Panc1 (cell line): Measurements from ENCODE around the gene MPIG6B. TPM values are rescaled to one million over a fixed set of nuclear protein-coding genes. Genes with fewer than 3 reads are reported as not detected.

Source experiments
- ATAC-seq: fragments of 200-7000 bp; cut with Tn5 transposase; 2 replicates; pipeline ENCODE4 v1.9.1; 2020; ENCODE audit warnings: mild to moderate bottlenecking, moderate library complexity
- BruUV-seq: library from RNA; stranded (reverse); fragments of 400-500 nt; replicated peaks from 2 replicates; lab custom pipeline; 2021; lab: Mats Ljungman, UMichigan
- CTCF ChIA-PET: fragments of 300-600 bp; sonication (Branson Sonifier 250); formaldehyde crosslinking; loops from one replicate; lab custom pipeline; 2022; ENCODE audit warnings: antibody characterized with exemption; lab: Charles Lee
- POLR2A ChIA-PET: fragments of 300-600 bp; sonication (Branson Sonifier 250); formaldehyde crosslinking; loops from one replicate; lab custom pipeline; 2022; ENCODE audit warnings: antibody characterized with exemption; lab: Charles Lee
- DNase-seq: peaks from one replicate; pipeline ENCODE4 v3.0.0-alpha.2; 2010; ENCODE audit warnings: low read depth, low spot score
- H3K27ac ChIP-seq: 2 replicates; pipeline ENCODE4 v1.5.1; 2011; ENCODE audit warnings: mild to moderate bottlenecking, low read length, inconsistent platforms
- H3K27me3 ChIP-seq: fragments of 200-500 bp; sonication (Bioruptor generic); 2 replicates; pipeline ENCODE4 v1.6.0; 2014; ENCODE audit warnings: low read length, inconsistent platforms; ENCODE audit not compliant: control insufficient read depth, insufficient read depth
- H3K36me3 ChIP-seq: fragments of 200-500 bp; sonication (Bioruptor generic); 2 replicates; pipeline ENCODE4 v1.5.1; 2014; ENCODE audit warnings: inconsistent platforms, mild to moderate bottlenecking, low read length, moderate library complexity; ENCODE audit not compliant: control insufficient read depth, insufficient read depth
- H3K4me1 ChIP-seq: 2 replicates; pipeline ENCODE4 v1.5.1; 2011; ENCODE audit warnings: inconsistent platforms, mild to moderate bottlenecking, low read length, moderate library complexity; ENCODE audit not compliant: control insufficient read depth, insufficient read depth
- H3K4me3 ChIP-seq, 2 experiments: 2 replicates each; pipeline ENCODE4 v1.5.1; 2011 to 2012; ENCODE audit warnings: low read depth in 2 of 2, low read length in 2 of 2, mild to moderate bottlenecking in 2 of 2, inconsistent platforms in 1 of 2, moderate library complexity in 1 of 2
- H3K9me3 ChIP-seq: fragments of 200-500 bp; sonication (Bioruptor generic); 2 replicates; pipeline ENCODE4 v1.5.1; 2014; ENCODE audit warnings: low read depth, mild to moderate bottlenecking, inconsistent platforms, low read length, moderate library complexity; ENCODE audit not compliant: control insufficient read depth, insufficient read depth
- POLR2AphosphoS5 ChIP-seq: IDR thresholded peaks from 2 replicates; pipeline ENCODE4 v1.6.1; 2012; ENCODE audit warnings: mild to moderate bottlenecking, low read depth, low read length, moderate library complexity
- SIN3A ChIP-seq: IDR thresholded peaks from 2 replicates; pipeline ENCODE4 v1.6.1; 2012; ENCODE audit warnings: low read depth, mild to moderate bottlenecking, low read length, moderate library complexity, borderline replicate concordance; ENCODE audit not compliant: insufficient read depth
- TCF7L2 ChIP-seq: IDR thresholded peaks from 2 replicates; pipeline ENCODE4 v1.6.1; 2011; ENCODE audit warnings: mild to moderate bottlenecking, low read depth, low read length, inconsistent platforms
- in situ Hi-C: cut with HindIII; loops from 2 replicates; pipeline ENCODE4 v1.10.0; 2016; ENCODE audit warnings: low sequenced_read_pairs, low pct_unique_long_range_greater_than_20kb
- intact Hi-C: fragments of 100-400 bp; cut with micrococcal nuclease; formaldehyde crosslinking; loops from one replicate; pipeline ENCODE4 v1.10.0; 2022; ENCODE audit not compliant: unreplicated experiment
- total RNA-seq: library from RNA; stranded (reverse); gene quantifications from one replicate; pipeline ENCODE4 v1.2.1, GENCODE V29; 2021; ENCODE audit not compliant: unreplicated experiment
- TF ChIP-seq, protein P1 (sequence below): fragments of 450-650 bp; IDR thresholded peaks from 2 replicates; pipeline ENCODE4 v1.5.1; 2017; ENCODE audit warnings: mild to moderate bottlenecking
- TF ChIP-seq, protein P2 (sequence below), 2 experiments: IDR thresholded peaks; 2 replicates each; pipeline ENCODE4 v1.6.1; 2011 to 2012; ENCODE audit warnings: low read depth in 2 of 2, control low read depth in 1 of 2, low read length in 1 of 2, mild to moderate bottlenecking in 1 of 2, moderate library complexity in 1 of 2; ENCODE audit not compliant: insufficient read depth in 1 of 2

Gene MPIG6B
- total RNA-seq, 1 experiment from 2014 or later = not detected

DNA sequence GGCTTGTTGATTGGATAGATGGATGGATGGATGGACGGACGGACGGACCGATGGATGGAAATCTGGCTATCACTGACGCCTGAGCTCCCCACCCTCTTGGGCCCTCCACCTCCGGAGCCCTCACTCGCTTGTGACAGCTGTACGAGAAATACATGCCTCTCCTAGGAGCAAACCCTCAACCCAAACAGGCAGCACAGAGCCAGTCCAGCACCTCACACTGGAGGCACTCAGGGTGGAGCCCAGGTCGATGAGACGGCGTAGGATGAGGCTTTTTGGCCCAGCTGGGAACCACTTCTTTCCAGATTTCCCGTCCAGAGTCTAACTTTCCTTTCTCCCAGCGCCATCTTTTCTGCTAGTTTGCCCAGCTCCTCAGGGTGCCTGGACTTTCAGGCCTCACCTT is 39.6 kb upstream of the MPIG6B start:
- H3K4me3 ChIP-seq = no peak overlapping the region
- H3K36me3 ChIP-seq = 0 out of 2 replicates have a peak, but pooled peaks cover 2% of the 10 kb centered on the region
- no TSS peak for BruUV-seq
- ChIA-PET POLR2A (no interaction called here), CTCF (no interaction called here)
- H3K27ac ChIP-seq = no peak overlapping the region
- H3K4me1 ChIP-seq = peaks cover 4% of the 10 kb centered on the region; the same call in 1 of the 2 replicates
- intact Hi-C loops = loop anchor here (5.0 kb wide), 2 partner anchors 89 to 149 kb away; no protein-coding TSS in a partner anchor
- no peak for ATAC-seq
- H3K27me3 ChIP-seq = no peaks in the 10 kb centered on the region
- in situ Hi-C loops = no loop called here
- H3K9me3 ChIP-seq = no peaks in the 10 kb centered on the region
- DNase-seq = no peak
- TF ChIP-seq SIN3A (no peak), POLR2AphosphoS5 (no peak), TCF7L2 (no peak)
- TF ChIP-seq, protein P1, sequence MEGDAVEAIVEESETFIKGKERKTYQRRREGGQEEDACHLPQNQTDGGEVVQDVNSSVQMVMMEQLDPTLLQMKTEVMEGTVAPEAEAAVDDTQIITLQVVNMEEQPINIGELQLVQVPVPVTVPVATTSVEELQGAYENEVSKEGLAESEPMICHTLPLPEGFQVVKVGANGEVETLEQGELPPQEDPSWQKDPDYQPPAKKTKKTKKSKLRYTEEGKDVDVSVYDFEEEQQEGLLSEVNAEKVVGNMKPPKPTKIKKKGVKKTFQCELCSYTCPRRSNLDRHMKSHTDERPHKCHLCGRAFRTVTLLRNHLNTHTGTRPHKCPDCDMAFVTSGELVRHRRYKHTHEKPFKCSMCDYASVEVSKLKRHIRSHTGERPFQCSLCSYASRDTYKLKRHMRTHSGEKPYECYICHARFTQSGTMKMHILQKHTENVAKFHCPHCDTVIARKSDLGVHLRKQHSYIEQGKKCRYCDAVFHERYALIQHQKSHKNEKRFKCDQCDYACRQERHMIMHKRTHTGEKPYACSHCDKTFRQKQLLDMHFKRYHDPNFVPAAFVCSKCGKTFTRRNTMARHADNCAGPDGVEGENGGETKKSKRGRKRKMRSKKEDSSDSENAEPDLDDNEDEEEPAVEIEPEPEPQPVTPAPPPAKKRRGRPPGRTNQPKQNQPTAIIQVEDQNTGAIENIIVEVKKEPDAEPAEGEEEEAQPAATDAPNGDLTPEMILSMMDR = no peak
- TF ChIP-seq, protein P2, sequence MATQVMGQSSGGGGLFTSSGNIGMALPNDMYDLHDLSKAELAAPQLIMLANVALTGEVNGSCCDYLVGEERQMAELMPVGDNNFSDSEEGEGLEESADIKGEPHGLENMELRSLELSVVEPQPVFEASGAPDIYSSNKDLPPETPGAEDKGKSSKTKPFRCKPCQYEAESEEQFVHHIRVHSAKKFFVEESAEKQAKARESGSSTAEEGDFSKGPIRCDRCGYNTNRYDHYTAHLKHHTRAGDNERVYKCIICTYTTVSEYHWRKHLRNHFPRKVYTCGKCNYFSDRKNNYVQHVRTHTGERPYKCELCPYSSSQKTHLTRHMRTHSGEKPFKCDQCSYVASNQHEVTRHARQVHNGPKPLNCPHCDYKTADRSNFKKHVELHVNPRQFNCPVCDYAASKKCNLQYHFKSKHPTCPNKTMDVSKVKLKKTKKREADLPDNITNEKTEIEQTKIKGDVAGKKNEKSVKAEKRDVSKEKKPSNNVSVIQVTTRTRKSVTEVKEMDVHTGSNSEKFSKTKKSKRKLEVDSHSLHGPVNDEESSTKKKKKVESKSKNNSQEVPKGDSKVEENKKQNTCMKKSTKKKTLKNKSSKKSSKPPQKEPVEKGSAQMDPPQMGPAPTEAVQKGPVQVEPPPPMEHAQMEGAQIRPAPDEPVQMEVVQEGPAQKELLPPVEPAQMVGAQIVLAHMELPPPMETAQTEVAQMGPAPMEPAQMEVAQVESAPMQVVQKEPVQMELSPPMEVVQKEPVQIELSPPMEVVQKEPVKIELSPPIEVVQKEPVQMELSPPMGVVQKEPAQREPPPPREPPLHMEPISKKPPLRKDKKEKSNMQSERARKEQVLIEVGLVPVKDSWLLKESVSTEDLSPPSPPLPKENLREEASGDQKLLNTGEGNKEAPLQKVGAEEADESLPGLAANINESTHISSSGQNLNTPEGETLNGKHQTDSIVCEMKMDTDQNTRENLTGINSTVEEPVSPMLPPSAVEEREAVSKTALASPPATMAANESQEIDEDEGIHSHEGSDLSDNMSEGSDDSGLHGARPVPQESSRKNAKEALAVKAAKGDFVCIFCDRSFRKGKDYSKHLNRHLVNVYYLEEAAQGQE (IDR thresholded peaks at IDR 0.05; ENCODE audit: insufficient read depth in 1 of 2, low read depth in 2 of 2, low read length in 1 of 2) = no peak

DNA sequence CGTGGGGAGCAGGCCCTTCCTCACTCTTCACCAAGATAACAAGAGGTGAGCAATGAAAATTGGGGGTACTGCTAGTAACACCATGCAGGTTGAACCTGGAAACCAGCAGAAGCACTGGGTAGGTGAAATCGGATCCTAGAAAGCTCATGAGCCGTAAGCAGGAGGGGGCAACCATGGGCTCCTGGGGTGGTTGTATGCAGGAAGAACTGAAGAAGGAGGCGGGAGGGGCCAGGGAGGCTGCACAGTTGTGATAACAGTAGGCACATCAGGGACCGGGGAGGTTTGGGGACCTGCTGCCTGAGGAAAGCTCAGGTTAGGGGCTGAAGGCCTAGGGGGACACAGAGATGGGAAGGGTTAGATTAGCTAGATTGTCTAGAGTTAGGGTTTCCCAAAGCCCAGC is 36.7 kb upstream of the MPIG6B start:
- Histone ChIP-seq H3K27me3 (no peaks in the 10 kb centered on the region), H3K27ac (no peak overlapping the region), H3K9me3 (no peaks in the 10 kb centered on the region), H3K4me1 (no peaks in the 10 kb centered on the region), H3K36me3 (0 out of 2 replicates have a peak, but pooled peaks cover 5% of the 10 kb centered on the region), H3K4me3 (no peak overlapping the region)
- ATAC-seq (no peak), DNase-seq (no peak)
- POLR2A ChIA-PET = no interaction called here
- TF ChIP-seq, protein P2 (IDR thresholded peaks at IDR 0.05; ENCODE audit: insufficient read depth in 1 of 2, low read depth in 2 of 2, low read length in 1 of 2) = no peak
- no peak for TF ChIP-seq TCF7L2
- intact Hi-C loops (no loop called here), in situ Hi-C loops (no loop called here)
- CTCF ChIA-PET = no interaction called here
- BruUV-seq = no TSS peak
